Smooth muscle cell (in vitro differentiated cells): ENCODE measurements around the gene HEXIM1. TPM values are rescaled to one million over a fixed set of nuclear protein-coding genes. Genes with fewer than 3 reads are reported as not detected.

ENCODE experiments used
- DNase-seq: peaks from one replicate; lab custom pipeline; 2025; ENCODE audit not compliant: unreplicated experiment; lab: John Stamatoyannopoulos, UW
- H2AFZ ChIP-seq: fragments of 200-600 bp; sonication (generic); 2 replicates; pipeline ENCODE4 v1.6.0; 2016; ENCODE audit warnings: antibody characterized with exemption, low read depth, mild to moderate bottlenecking
- H3F3A ChIP-seq: fragments of 200-600 bp; sonication (generic); 2 replicates; pipeline ENCODE4 v1.6.0; 2017; ENCODE audit warnings: antibody characterized with exemption, low read depth
- H3K27ac ChIP-seq: fragments of 200-600 bp; sonication (generic); 2 replicates; pipeline ENCODE4 v1.5.1; 2016; ENCODE audit warnings: low read depth, mild to moderate bottlenecking
- H3K27me3 ChIP-seq: fragments of 200-600 bp; sonication (generic); 2 replicates; pipeline ENCODE4 v1.6.1; 2016; ENCODE audit warnings: low read depth, mild to moderate bottlenecking
- H3K36me3 ChIP-seq: fragments of 200-600 bp; sonication (generic); 2 replicates; pipeline ENCODE4 v1.5.1; 2016; ENCODE audit warnings: low read depth
- H3K4me1 ChIP-seq: fragments of 200-600 bp; sonication (generic); 2 replicates; pipeline ENCODE4 v1.5.1; 2016; ENCODE audit warnings: low read depth
- H3K4me2 ChIP-seq: fragments of 200-600 bp; sonication (generic); 2 replicates; pipeline ENCODE4 v1.6.0; 2016; ENCODE audit warnings: mild to moderate bottlenecking
- H3K4me3 ChIP-seq: fragments of 200-600 bp; sonication (generic); 2 replicates; pipeline ENCODE4 v1.5.1; 2016; ENCODE audit warnings: mild to moderate bottlenecking
- H3K79me2 ChIP-seq: fragments of 200-600 bp; sonication (generic); 2 replicates; pipeline ENCODE4 v1.6.0; 2016; ENCODE audit warnings: low read depth, mild to moderate bottlenecking
- H3K9ac ChIP-seq: fragments of 200-600 bp; sonication (generic); 2 replicates; pipeline ENCODE4 v1.6.0; 2016; ENCODE audit warnings: low read depth
- H3K9me3 ChIP-seq: fragments of 200-600 bp; sonication (generic); replicated peaks from 2 replicates; pipeline ENCODE4 v1.5.1; 2016; ENCODE audit warnings: low read depth
- H4K20me1 ChIP-seq: fragments of 200-600 bp; sonication (generic); 2 replicates; pipeline ENCODE4 v1.6.0; 2016; ENCODE audit warnings: low read depth
- CTCF ChIP-seq: fragments of 200-600 bp; sonication (generic); IDR thresholded peaks from 2 replicates; pipeline ENCODE4 v1.5.1; 2017; ENCODE audit warnings: borderline replicate concordance, mild to moderate bottlenecking, antibody characterized with exemption; ENCODE audit not compliant: insufficient read depth, poor library complexity, severe bottlenecking
- WGBS: methylation state at CpG from one replicate; pipeline ENCODE4 v1.1.7; 2016; ENCODE audit warnings: low lambda C conversion rate; 5-methylcytosine and 5-hydroxymethylcytosine counted together
- polyA plus RNA-seq: library from polyadenylated mRNA; unstranded; fragments of >200 nt; fragmentation: Nextera tagmentation; extraction: Ambion mirVana; gene quantifications from 2 replicates; pipeline ENCODE4 v1.2.1, GENCODE V29; 2016
- total RNA-seq: library from RNA; depleted of rRNA; stranded (reverse); fragments of >200 nt; gene quantifications from 2 replicates; pipeline ENCODE4 v1.2.3, GENCODE V29; 2014

The HEXIM1 gene
- total and polyA plus RNA-seq, 2 experiments from 2014 or later, result 9.4 to 13.7 TPM

- no peaks in the 10 kb centered on the region for H3K27me3 ChIP-seq
- H3K27ac ChIP-seq, result no peak overlapping the region
- no peak overlapping the region for H3K4me3 ChIP-seq
- no peaks in the 10 kb centered on the region for H3K36me3 ChIP-seq
- 93% methylated on average over 4 of the region's 4 CpGs for WGBS
- no peaks in the 10 kb centered on the region for H3K9me3 ChIP-seq
- no peaks in the 10 kb centered on the region for H3F3A ChIP-seq
- H3K9ac ChIP-seq, result no peak overlapping the region
- H2AFZ ChIP-seq, result no peak overlapping the region
- H4K20me1 ChIP-seq, result no peaks in the 10 kb centered on the region
- no peak overlapping the region for H3K4me2 ChIP-seq
- H3K79me2 ChIP-seq, result no peaks in the 10 kb centered on the region
- TF ChIP-seq CTCF, result no peak
- H3K4me1 ChIP-seq, result peaks cover 11% of the 10 kb centered on the region
- DNase-seq, result no peak
Measured at GRCh38 chr17:45139533-45139920, 8.7 kb upstream of the HEXIM1 start.

GRCh38 chr17:45143094-45143670 lies 5.1 kb upstream of the HEXIM1 start:
- Histone ChIP-seq H3K4me3 (peak overlapping the region; percentile 41), H3K9ac (no peak overlapping the region), H3K36me3 (no peaks in the 10 kb centered on the region), H4K20me1 (no peaks in the 10 kb centered on the region), H3K27ac (peak overlapping the region; percentile 45), H3K27me3 (no peaks in the 10 kb centered on the region), H3F3A (peaks cover 10% of the 10 kb centered on the region), H3K4me1 (peaks cover 7% of the 10 kb centered on the region), H3K79me2 (no peaks in the 10 kb centered on the region), H2AFZ (no peak overlapping the region), H3K4me2 (peak overlapping the region; percentile 80), H3K9me3 (no peaks in the 10 kb centered on the region)
- TF ChIP-seq CTCF, result no peak
- 81% methylated on average over 13 of the region's 13 CpGs for WGBS
- no peak for DNase-seq

- H3K4me3 ChIP-seq, result peak overlapping the region; percentile 41
- peak overlapping the region; percentile 47 for H2AFZ ChIP-seq
- H3K4me2 ChIP-seq, result peak overlapping the region; percentile 80
- no peaks in the 10 kb centered on the region for H3K9me3 ChIP-seq
- no peaks in the 10 kb centered on the region for H3K79me2 ChIP-seq
- no peak for TF ChIP-seq CTCF
- peaks cover 7% of the 10 kb centered on the region for H3K4me1 ChIP-seq
- peak; percentile 57 for DNase-seq
- H4K20me1 ChIP-seq, result peaks cover 2% of the 10 kb centered on the region
- H3K27me3 ChIP-seq, result no peaks in the 10 kb centered on the region
- peak overlapping the region; percentile 30 for H3K9ac ChIP-seq
- H3F3A ChIP-seq, result peaks cover 10% of the 10 kb centered on the region
- 7% methylated on average over 15 of the region's 21 CpGs for WGBS
- peak overlapping the region; percentile 45 for H3K27ac ChIP-seq
- no peaks in the 10 kb centered on the region for H3K36me3 ChIP-seq
Measured at GRCh38 chr17:45143767-45144198, 4.5 kb upstream of the HEXIM1 start.
